HCT116 (cell line): Measurements from ENCODE around the gene SULT1C4. TPM values are rescaled to one million over a fixed set of nuclear protein-coding genes. Genes with fewer than 3 reads are reported as not detected.

Experiments used
- ATAC-seq: fragments of 200-7000 bp; cut with Tn5 transposase; 2 replicates; pipeline ENCODE4 v1.9.1; 2020; ENCODE audit warnings: mild to moderate bottlenecking, moderate library complexity
- BruUV-seq: library from RNA; stranded (reverse); fragments of 400-500 nt; replicated peaks from 2 replicates; lab custom pipeline; 2021; lab: Mats Ljungman, UMichigan
- CTCF ChIA-PET: fragments of 300-600 bp; sonication (Branson Sonifier 250); formaldehyde crosslinking; loops from one replicate; lab custom pipeline; 2021; ENCODE audit warnings: antibody characterized with exemption; lab: Charles Lee
- POLR2A ChIA-PET: fragments of 300-600, 350-600 bp; sonication (Branson Sonifier 250); formaldehyde crosslinking; loops from one replicate; lab custom pipeline; 2021; ENCODE audit warnings: antibody characterized with exemption; lab: Charles Lee
- RAD21 ChIA-PET, 2 experiments: fragments of 300-600 bp; sonication (Branson Sonifier 250); formaldehyde crosslinking; loops; one replicate each; lab custom pipeline; 2023; ENCODE audit warnings: low total read pairs in 2 of 2; ENCODE audit not compliant: uncharacterized antibody in 2 of 2, unreplicated experiment in 2 of 2, low non-redundant PET in 1 of 2; lab: Charles Lee
- DNase-seq: peaks from one replicate; pipeline ENCODE4 v3.0.0-alpha.2; 2010; ENCODE audit warnings: low read depth, low spot score
- H2AFZ ChIP-seq: fragments of 200-600 bp; shearing (Covaris generic), sonication (generic); 2 replicates; pipeline ENCODE4 v1.6.1; 2017; ENCODE audit warnings: low read depth, mixed run types, mixed read lengths, antibody characterized with exemption, low read length; ENCODE audit not compliant: poor library complexity, severe bottlenecking
- H3K27ac ChIP-seq: 2 replicates; pipeline ENCODE4 v1.5.1; 2012; ENCODE audit warnings: low read depth, low read length
- H3K27me3 ChIP-seq: fragments of 200-600 bp; sonication (generic); 2 replicates; pipeline ENCODE4 v1.6.1; 2016; ENCODE audit warnings: mixed run types, low read length, mixed read lengths; ENCODE audit not compliant: insufficient read depth
- H3K36me3 ChIP-seq, 2 experiments: fragments of 200-500 bp in 1 of 2; fragments of 200-600 bp in 1 of 2; sonication (Bioruptor generic) in 1 of 2; sonication (generic) in 1 of 2; 2 replicates each; pipeline versions ENCODE4 v1.5.1 to v1.6.1; 2014 to 2016; ENCODE audit warnings: low read length in 2 of 2, inconsistent platforms in 1 of 2, mixed read lengths in 1 of 2, mixed run types in 1 of 2; ENCODE audit not compliant: insufficient read depth in 2 of 2, control insufficient read depth in 1 of 2
- H3K4me1 ChIP-seq, 2 experiments: fragments of 200-600 bp in 1 of 2; sonication (generic) in 1 of 2; 2 replicates each; pipeline versions ENCODE4 v1.5.1 to v1.6.1; 2012 to 2017; ENCODE audit warnings: low read length in 2 of 2, inconsistent platforms in 1 of 2, mild to moderate bottlenecking in 1 of 2, mixed read lengths in 1 of 2, mixed run types in 1 of 2, moderate library complexity in 1 of 2; ENCODE audit not compliant: insufficient read depth in 2 of 2, control insufficient read depth in 1 of 2
- H3K4me2 ChIP-seq: fragments of 200-600 bp; sonication (generic); 2 replicates; pipeline ENCODE4 v1.6.1; 2017; ENCODE audit warnings: mixed run types, low read length, mixed read lengths
- H3K4me3 ChIP-seq, 2 experiments: fragments of 200-600 bp in 1 of 2; sonication (generic) in 1 of 2; replicated peaks in 1 of 2; 2 replicates each; pipeline ENCODE4 v1.5.1; 2011 to 2016; ENCODE audit warnings: low read length in 2 of 2, control low read depth in 1 of 2, low read depth in 1 of 2, mild to moderate bottlenecking in 1 of 2, mixed read lengths in 1 of 2, mixed run types in 1 of 2
- H3K79me2 ChIP-seq: fragments of 200-600 bp; sonication (generic); 2 replicates; pipeline ENCODE4 v1.6.1; 2017; ENCODE audit warnings: mild to moderate bottlenecking, mixed run types, low read length, moderate library complexity, mixed read lengths; ENCODE audit not compliant: insufficient read depth
- H3K9ac ChIP-seq: fragments of 200-600 bp; sonication (generic); 2 replicates; pipeline ENCODE4 v1.6.1; 2016; ENCODE audit warnings: low read length, mixed read lengths
- H3K9me2 ChIP-seq: fragments of 200-600 bp; sonication (generic), shearing (Covaris generic); 2 replicates; pipeline ENCODE4 v1.6.1; 2017; ENCODE audit warnings: mixed run types, mild to moderate bottlenecking, moderate library complexity; ENCODE audit not compliant: insufficient read depth
- H3K9me3 ChIP-seq, 2 experiments: fragments of 200-500 bp in 1 of 2; fragments of 200-600 bp in 1 of 2; sonication (Bioruptor generic) in 1 of 2; sonication (generic) in 1 of 2; 2 replicates each; pipeline ENCODE4 v1.6.1; 2014 to 2017; ENCODE audit warnings: low read length in 2 of 2, mixed read lengths in 2 of 2, inconsistent platforms in 1 of 2, low read depth in 1 of 2, mild to moderate bottlenecking in 1 of 2, mixed run types in 1 of 2, moderate library complexity in 1 of 2; ENCODE audit not compliant: control insufficient read depth in 1 of 2, insufficient read depth in 1 of 2
- H4K20me1 ChIP-seq: fragments of 200-600 bp; sonication (generic), shearing (Covaris generic); 2 replicates; pipeline ENCODE4 v1.6.1; 2017; ENCODE audit warnings: mixed run types, mild to moderate bottlenecking, moderate library complexity; ENCODE audit not compliant: insufficient read depth
- ATF3 ChIP-seq: IDR thresholded peaks from 2 replicates; pipeline ENCODE4 v1.6.1; 2012
- JUND ChIP-seq: IDR thresholded peaks from 2 replicates; pipeline ENCODE4 v1.6.1; 2012
- POLR2A ChIP-seq: IDR thresholded peaks from 2 replicates; pipeline ENCODE4 v1.7.0; 2011; ENCODE audit warnings: borderline replicate concordance; ENCODE audit not compliant: insufficient read depth, insufficient read length; ENCODE audit errors: extremely low read depth
- POLR2AphosphoS5 ChIP-seq: IDR thresholded peaks from 2 replicates; pipeline ENCODE4 v1.6.1; 2011; ENCODE audit warnings: mild to moderate bottlenecking, low read depth, low read length, moderate library complexity
- SIN3A ChIP-seq: IDR thresholded peaks from 2 replicates; pipeline ENCODE4 v1.6.1; 2012; ENCODE audit warnings: low read depth
- TCF7L2 ChIP-seq: IDR thresholded peaks from 2 replicates; pipeline ENCODE4 v1.7.0; 2011; ENCODE audit warnings: borderline replicate concordance, inconsistent platforms; ENCODE audit not compliant: insufficient read depth, insufficient read length; ENCODE audit errors: extremely low read depth
- YY1 ChIP-seq: IDR thresholded peaks from 2 replicates; pipeline ENCODE4 v1.6.1; 2011; ENCODE audit warnings: low read length, low read depth, moderate library complexity, mild to moderate bottlenecking; ENCODE audit not compliant: insufficient replicate concordance; ENCODE audit errors: extremely low read depth
- ZFX ChIP-seq: fragments of 450-650 bp; IDR thresholded peaks from 2 replicates; pipeline ENCODE4 v1.6.1; 2017
- ZNF274 ChIP-seq: fragments of 200-500 bp; sonication (Bioruptor generic); IDR thresholded peaks from 2 replicates; pipeline ENCODE4 v1.6.1; 2014; ENCODE audit warnings: mild to moderate bottlenecking, low read depth, low read length, inconsistent platforms
- intact Hi-C: fragments of 100-400 bp; cut with micrococcal nuclease; formaldehyde crosslinking; loops from 2 replicates; pipeline ENCODE4 v1.10.0; 2022
- total RNA-seq: library from RNA; stranded (reverse); gene quantifications from one replicate; pipeline ENCODE4 v1.2.1, GENCODE V29; 2021; ENCODE audit not compliant: unreplicated experiment
- TF ChIP-seq, protein P1 (sequence below): IDR thresholded peaks from 2 replicates; pipeline ENCODE4 v1.6.1; 2012; ENCODE audit warnings: low read depth

Gene SULT1C4
- total RNA-seq, 1 experiment from 2014 or later, result not detected

DNA sequence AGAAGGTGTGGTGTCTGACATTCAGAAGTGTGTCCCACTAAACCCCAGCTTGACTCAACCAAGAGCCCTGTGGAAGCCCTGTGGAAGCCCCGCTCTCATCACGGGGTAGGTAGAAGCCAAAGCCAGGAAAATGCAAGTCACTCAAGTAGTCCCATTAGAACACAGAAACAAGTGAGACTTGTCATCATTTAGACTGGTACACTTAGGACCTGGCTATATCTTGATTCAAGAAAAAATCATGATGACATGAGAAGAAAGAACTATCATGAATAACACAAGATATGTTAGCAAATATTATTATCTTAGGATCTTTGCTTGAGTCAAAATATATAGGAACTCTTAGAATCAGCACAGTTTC lies 28.2 kb upstream of the SULT1C4 start:
- ATAC-seq, result no peak
- H4K20me1 ChIP-seq, result no peaks in the 10 kb centered on the region
- intact Hi-C loops, result no loop called here
- H3K27me3 ChIP-seq, result peaks cover 20% of the 10 kb centered on the region; the same call in 1 of the 2 replicates
- ChIA-PET POLR2A (no interaction called here), RAD21 (no interaction called here), CTCF (no interaction called here)
- TF ChIP-seq POLR2AphosphoS5, result no peak
- no peak for TF ChIP-seq JUND
- TF ChIP-seq, protein P1, sequence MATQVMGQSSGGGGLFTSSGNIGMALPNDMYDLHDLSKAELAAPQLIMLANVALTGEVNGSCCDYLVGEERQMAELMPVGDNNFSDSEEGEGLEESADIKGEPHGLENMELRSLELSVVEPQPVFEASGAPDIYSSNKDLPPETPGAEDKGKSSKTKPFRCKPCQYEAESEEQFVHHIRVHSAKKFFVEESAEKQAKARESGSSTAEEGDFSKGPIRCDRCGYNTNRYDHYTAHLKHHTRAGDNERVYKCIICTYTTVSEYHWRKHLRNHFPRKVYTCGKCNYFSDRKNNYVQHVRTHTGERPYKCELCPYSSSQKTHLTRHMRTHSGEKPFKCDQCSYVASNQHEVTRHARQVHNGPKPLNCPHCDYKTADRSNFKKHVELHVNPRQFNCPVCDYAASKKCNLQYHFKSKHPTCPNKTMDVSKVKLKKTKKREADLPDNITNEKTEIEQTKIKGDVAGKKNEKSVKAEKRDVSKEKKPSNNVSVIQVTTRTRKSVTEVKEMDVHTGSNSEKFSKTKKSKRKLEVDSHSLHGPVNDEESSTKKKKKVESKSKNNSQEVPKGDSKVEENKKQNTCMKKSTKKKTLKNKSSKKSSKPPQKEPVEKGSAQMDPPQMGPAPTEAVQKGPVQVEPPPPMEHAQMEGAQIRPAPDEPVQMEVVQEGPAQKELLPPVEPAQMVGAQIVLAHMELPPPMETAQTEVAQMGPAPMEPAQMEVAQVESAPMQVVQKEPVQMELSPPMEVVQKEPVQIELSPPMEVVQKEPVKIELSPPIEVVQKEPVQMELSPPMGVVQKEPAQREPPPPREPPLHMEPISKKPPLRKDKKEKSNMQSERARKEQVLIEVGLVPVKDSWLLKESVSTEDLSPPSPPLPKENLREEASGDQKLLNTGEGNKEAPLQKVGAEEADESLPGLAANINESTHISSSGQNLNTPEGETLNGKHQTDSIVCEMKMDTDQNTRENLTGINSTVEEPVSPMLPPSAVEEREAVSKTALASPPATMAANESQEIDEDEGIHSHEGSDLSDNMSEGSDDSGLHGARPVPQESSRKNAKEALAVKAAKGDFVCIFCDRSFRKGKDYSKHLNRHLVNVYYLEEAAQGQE, result no peak
- no peak for TF ChIP-seq POLR2A
- TF ChIP-seq ZNF274, result no peak
- no peak for TF ChIP-seq ZFX
- TF ChIP-seq SIN3A, result no peak
- TF ChIP-seq TCF7L2, result no peak
- no peak for TF ChIP-seq YY1
- no peak for TF ChIP-seq ATF3
- no peak for DNase-seq
- 0 out of 2 replicates have a peak, but pooled peaks cover 2% of the 10 kb centered on the region for H3K9me2 ChIP-seq
- no peaks in the 10 kb centered on the region for H3K9me3 ChIP-seq
- no peak overlapping the region for H3K9ac ChIP-seq
- no peak overlapping the region for H3K4me2 ChIP-seq
- no peak overlapping the region for H3K4me3 ChIP-seq
- H3K79me2 ChIP-seq, result no peaks in the 10 kb centered on the region
- BruUV-seq, result no TSS peak
- no peaks in the 10 kb centered on the region for H3K4me1 ChIP-seq
- H3K36me3 ChIP-seq, result no peaks in the 10 kb centered on the region
- H2AFZ ChIP-seq, result no peak overlapping the region
- no peak overlapping the region for H3K27ac ChIP-seq
